Measurements from ENCODE around the gene TMEM101. TPM values are rescaled to one million over a fixed set of nuclear protein-coding genes. Genes with fewer than 3 reads are reported as not detected.

Gene TMEM101
- total and polyA plus RNA-seq, 2 donors (not counting 1 experiment from before 2014, with no cell fraction given), result 16.3 to 25.3 TPM

- H3K27ac ChIP-seq (ENCODE audit: low read length in 2 of 2), result no peak overlapping the region
- H3K36me3 ChIP-seq (replicated peaks in 1 of 2; ENCODE audit: control extremely low read depth in 1 of 2, control insufficient read depth in 1 of 2, extremely low read depth in 1 of 2, insufficient read depth in 2 of 2, low read length in 1 of 2), result no peaks in the 10 kb centered on the region
- peak overlapping the region; percentile 76 for H3K4me3 Mint-ChIP-seq
- H3K4me2 ChIP-seq (replicated peaks; ENCODE audit: low read depth, low read length, poor library complexity, severe bottlenecking), result peak overlapping the region; percentile 100
- no peaks in the 10 kb centered on the region for H3K9me3 Mint-ChIP-seq (ENCODE audit: insufficient read depth)
- peaks cover 9% of the 10 kb centered on the region for H3K79me2 ChIP-seq (ENCODE audit: control insufficient read depth, insufficient read depth, low read length)
- H3K9ac ChIP-seq (ENCODE audit: low read length), result peak overlapping the region; percentile 80
- intact Hi-C loops (cut with micrococcal nuclease), result loop anchor here (5.0 kb wide), 1 partner anchor 1142 kb away; the partner anchor contains the start of gene HEXIM1
- H3K4me1 ChIP-seq (ENCODE audit: control insufficient read depth in 2 of 2, insufficient read depth in 2 of 2, low read length in 2 of 2), result peaks cover 37 to 42% of the 10 kb centered on the region in 2 donors
- H3K27me3 ChIP-seq (replicated peaks in 1 of 4; ENCODE audit: control extremely low read depth in 1 of 4, control insufficient read depth in 3 of 4, insufficient read depth in 4 of 4, low read length in 3 of 4), result peaks cover 0 to 28% (median 11%) of the 10 kb centered on the region in 4 experiments
- POLR2A ChIA-PET, result no interaction called here
- peak; percentile 52 for DNase-seq
- H3K27ac Mint-ChIP-seq, result no peak overlapping the region
- peaks cover 33% of the 10 kb centered on the region for H3K4me1 Mint-ChIP-seq
- H2AFZ ChIP-seq (ENCODE audit: insufficient read depth, low read depth, low read length, poor library complexity, severe bottlenecking), result peak overlapping the region; percentile 90
- H3K4me3 ChIP-seq (ENCODE audit: control extremely low read depth in 1 of 5, extremely low read depth in 1 of 5, insufficient read depth in 1 of 5, low read depth in 2 of 5, low read length in 4 of 5), result peak overlapping the region in 3 of 5 experiments; percentile 77 to 84 (median 83)
- H3K9me3 ChIP-seq (ENCODE audit: control extremely low read depth in 1 of 3, control insufficient read depth in 2 of 3, insufficient read depth in 1 of 3, low read length in 2 of 3), result peaks cover 0 to 19% (median 0%) of the 10 kb centered on the region in 3 donors
- TF ChIP-seq EZH2 (IDR thresholded peaks at IDR 0.05; ENCODE audit: borderline replicate concordance, insufficient read depth, low read depth, low read length, poor library complexity, severe bottlenecking), result peak; percentile 29
- TF ChIP-seq, protein P1, sequence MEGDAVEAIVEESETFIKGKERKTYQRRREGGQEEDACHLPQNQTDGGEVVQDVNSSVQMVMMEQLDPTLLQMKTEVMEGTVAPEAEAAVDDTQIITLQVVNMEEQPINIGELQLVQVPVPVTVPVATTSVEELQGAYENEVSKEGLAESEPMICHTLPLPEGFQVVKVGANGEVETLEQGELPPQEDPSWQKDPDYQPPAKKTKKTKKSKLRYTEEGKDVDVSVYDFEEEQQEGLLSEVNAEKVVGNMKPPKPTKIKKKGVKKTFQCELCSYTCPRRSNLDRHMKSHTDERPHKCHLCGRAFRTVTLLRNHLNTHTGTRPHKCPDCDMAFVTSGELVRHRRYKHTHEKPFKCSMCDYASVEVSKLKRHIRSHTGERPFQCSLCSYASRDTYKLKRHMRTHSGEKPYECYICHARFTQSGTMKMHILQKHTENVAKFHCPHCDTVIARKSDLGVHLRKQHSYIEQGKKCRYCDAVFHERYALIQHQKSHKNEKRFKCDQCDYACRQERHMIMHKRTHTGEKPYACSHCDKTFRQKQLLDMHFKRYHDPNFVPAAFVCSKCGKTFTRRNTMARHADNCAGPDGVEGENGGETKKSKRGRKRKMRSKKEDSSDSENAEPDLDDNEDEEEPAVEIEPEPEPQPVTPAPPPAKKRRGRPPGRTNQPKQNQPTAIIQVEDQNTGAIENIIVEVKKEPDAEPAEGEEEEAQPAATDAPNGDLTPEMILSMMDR (IDR thresholded peaks at IDR 0.05), result no peak
- no peak for ATAC-seq (ENCODE audit: low read depth)
- H4K20me1 ChIP-seq (ENCODE audit: control insufficient read depth, insufficient read depth, low read length, poor library complexity, severe bottlenecking), result no peaks in the 10 kb centered on the region
- CTCF ChIA-PET, result interaction anchor here (0.7 to 1.0 kb wide), 2 partner anchors 8 to 61 kb away, joined by 3 read pairs; no protein-coding TSS in a partner anchor
- H3K27me3 Mint-ChIP-seq, result peaks cover 16% of the 10 kb centered on the region
- 5% methylated on average over 71 of the region's 71 CpGs for WGBS (ENCODE audit: insufficient coverage)
Measured at GRCh38 chr17:44004761-44005526, 9.8 kb downstream of the TMEM101 start.

Measured in B cell (primary cell).